Liver (tissue), 9 donors: ENCODE data around the gene GRIN3B. TPM values are rescaled to one million over a fixed set of nuclear protein-coding genes. Genes with fewer than 3 reads are reported as not detected.

Experiments
- DNase-seq: peaks from one replicate; pipeline ENCODE4 v3.0.0-alpha.2; 2017; ENCODE audit warnings: low spot score
- H3K27ac ChIP-seq, 2 donors: one replicate each; pipeline ENCODE4 v1.7.0; 2013; ENCODE audit warnings: inconsistent platforms in 2 of 2, low read length in 2 of 2, control low read depth in 1 of 2, low read depth in 1 of 2, mild to moderate bottlenecking in 1 of 2
- H3K27me3 ChIP-seq, 4 donors: one replicate each; pipeline versions ENCODE4 v1.6.1 to v1.7.0; 2013; ENCODE audit warnings: low read length in 3 of 4, inconsistent platforms in 1 of 4, mild to moderate bottlenecking in 1 of 4, moderate library complexity in 1 of 4; ENCODE audit not compliant: control insufficient read depth in 4 of 4, insufficient read depth in 4 of 4
- H3K36me3 ChIP-seq, 4 donors: one replicate each; pipeline versions ENCODE4 v1.6.1 to v1.7.0; 2013; ENCODE audit warnings: low read length in 3 of 4, mild to moderate bottlenecking in 3 of 4, low read depth in 1 of 4, moderate library complexity in 1 of 4; ENCODE audit not compliant: control insufficient read depth in 4 of 4, insufficient read depth in 3 of 4
- H3K4me1 ChIP-seq, 4 donors: one replicate each; pipeline versions ENCODE4 v1.6.1 to v1.7.0; 2013; ENCODE audit warnings: low read length in 3 of 4, mild to moderate bottlenecking in 3 of 4, moderate library complexity in 1 of 4; ENCODE audit not compliant: control insufficient read depth in 4 of 4, insufficient read depth in 4 of 4
- H3K4me3 ChIP-seq, 3 donors: one replicate each; pipeline versions ENCODE4 v1.6.1 to v1.7.0; 2013; ENCODE audit warnings: low read length in 3 of 3, control low read depth in 1 of 3, low read depth in 1 of 3, mild to moderate bottlenecking in 1 of 3
- H3K9ac ChIP-seq, 2 donors: one replicate each; pipeline ENCODE4 v1.7.0; 2013; ENCODE audit warnings: low read length in 2 of 2, mild to moderate bottlenecking in 2 of 2, moderate library complexity in 2 of 2, control low read depth in 1 of 2, low read depth in 1 of 2
- H3K9me3 ChIP-seq, 4 donors: one replicate each; pipeline versions ENCODE4 v1.6.1 to v1.7.0; 2013; ENCODE audit warnings: low read length in 3 of 4; ENCODE audit not compliant: control insufficient read depth in 4 of 4
- HNF4A ChIP-seq, 2 donors: conservative IDR thresholded peaks; 2 replicates each; pipeline ENCODE4 v1.6.1; 2016; ENCODE audit warnings: antibody characterized with exemption in 2 of 2, mild to moderate bottlenecking in 2 of 2
- HNF4G ChIP-seq: IDR thresholded peaks from 2 replicates; pipeline ENCODE4 v1.6.1; 2016; ENCODE audit warnings: antibody characterized with exemption
- JUND ChIP-seq, 2 donors: IDR thresholded peaks; 2 replicates each; pipeline ENCODE4 v1.6.1; 2016; ENCODE audit warnings: antibody characterized with exemption in 2 of 2
- TAF1 ChIP-seq: conservative IDR thresholded peaks from 2 replicates; pipeline ENCODE4 v1.6.1; 2016; ENCODE audit warnings: antibody characterized with exemption, mild to moderate bottlenecking
- YY1 ChIP-seq: IDR thresholded peaks from 2 replicates; pipeline ENCODE4 v1.6.1; 2016; ENCODE audit warnings: antibody characterized with exemption, mild to moderate bottlenecking
- WGBS: extraction: QIAGEN DNeasy Blood & Tissue Kit; methylation state at CpG from one replicate; pipeline ENCODE4 v1.1.7; 2013; 5-methylcytosine and 5-hydroxymethylcytosine counted together
- polyA plus RNA-seq, 2 donors: library from polyadenylated mRNA; stranded (reverse) in 1 of 2; unstranded in 1 of 2; fragments of 200-250 nt in 1 of 2; fragments of >200 nt in 1 of 2; fragmentation: Nextera tagmentation in 1 of 2; extraction: Ambion mirVana in 1 of 2; gene quantifications; one replicate each; pipeline versions ENCODE4 v1.2.1 to v1.2.3, GENCODE V29; 2013 to 2015
- total RNA-seq, 2 donors: library from RNA; depleted of rRNA; stranded (reverse); fragments of >200 nt; gene quantifications; one replicate each; pipeline ENCODE4 v1.2.3, GENCODE V29; 2014
- TF ChIP-seq, protein P1 (sequence below): IDR thresholded peaks from 2 replicates; pipeline ENCODE4 v1.6.1; 2016; ENCODE audit warnings: antibody characterized with exemption
- TF ChIP-seq, protein P2 (sequence below): fragments of 150-350 bp; IDR thresholded peaks from 2 replicates; pipeline ENCODE4 v1.5.1; 2017; ENCODE audit warnings: improper control_type of control experiment, low read depth, low read length; ENCODE audit not compliant: missing input control
- TF ChIP-seq, protein P3 (sequence below): IDR thresholded peaks from 2 replicates; pipeline ENCODE4 v1.6.1; 2016; ENCODE audit warnings: antibody characterized with exemption
- TF ChIP-seq, protein P4 (sequence below): IDR thresholded peaks from 2 replicates; pipeline ENCODE4 v1.6.1; 2016; ENCODE audit warnings: antibody characterized with exemption
- TF ChIP-seq, protein P5 (sequence below): IDR thresholded peaks from 2 replicates; pipeline ENCODE4 v1.6.1; 2016; ENCODE audit warnings: antibody characterized with exemption, mild to moderate bottlenecking
- donor health status: healthy.
- donor health status: healthy.
- donor health status: healthy.
- donor health status: healthy.
- donor health status: healthy.

Gene GRIN3B
- total and polyA plus RNA-seq, 4 donors = 0.05 TPM; not detected in 3

DNA sequence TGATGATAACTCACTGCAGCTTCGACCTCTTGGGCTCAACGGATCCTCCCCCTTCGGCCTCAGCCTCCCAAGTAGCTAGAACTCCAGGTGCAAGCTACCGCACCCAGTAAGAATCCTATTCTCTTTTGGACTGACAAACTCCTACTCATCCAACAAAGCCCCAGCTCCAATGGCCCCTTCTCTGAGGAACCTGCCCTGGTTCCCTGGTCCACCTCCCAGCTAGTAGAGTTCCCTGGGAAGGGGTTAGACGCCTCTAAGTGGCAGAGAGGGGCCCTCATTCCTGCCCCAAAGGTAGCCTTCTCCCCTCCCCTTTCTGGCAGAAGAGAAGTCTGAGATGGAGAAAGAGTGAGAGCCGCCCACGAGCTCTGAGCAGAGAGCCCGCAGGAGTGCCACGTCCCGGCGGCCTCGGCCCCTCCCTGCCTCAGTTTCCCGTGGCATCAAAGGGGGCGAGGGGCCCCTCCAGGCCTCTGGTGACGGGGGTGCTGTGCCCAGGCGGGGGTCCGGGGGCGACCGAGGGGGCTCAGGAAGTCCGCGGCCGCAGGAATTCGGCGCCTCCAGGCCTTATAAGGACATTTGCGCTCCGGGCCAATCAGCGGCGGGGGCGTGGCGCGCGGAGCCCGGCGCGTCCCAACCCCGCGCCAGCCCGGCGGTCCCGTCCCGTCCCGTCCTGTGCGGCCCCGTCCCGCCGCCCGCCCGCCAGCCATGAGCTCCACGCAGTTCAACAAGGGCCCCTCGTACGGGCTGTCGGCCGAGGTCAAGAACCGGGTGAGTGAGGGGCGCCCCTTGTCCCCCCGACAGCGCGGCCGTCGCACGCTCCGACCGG, 26.0 kb downstream of the GRIN3B start, which contains the start of gene CNN2:
TSS of gene CNN2 (plus strand) at position 649 of the 823 bp plus-strand sequence. CDS start at position 703, 54 bp downstream.
- TF ChIP-seq, protein P1, sequence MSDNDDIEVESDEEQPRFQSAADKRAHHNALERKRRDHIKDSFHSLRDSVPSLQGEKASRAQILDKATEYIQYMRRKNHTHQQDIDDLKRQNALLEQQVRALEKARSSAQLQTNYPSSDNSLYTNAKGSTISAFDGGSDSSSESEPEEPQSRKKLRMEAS = no peak
- no peak for TF ChIP-seq YY1
- TF ChIP-seq, protein P2, sequence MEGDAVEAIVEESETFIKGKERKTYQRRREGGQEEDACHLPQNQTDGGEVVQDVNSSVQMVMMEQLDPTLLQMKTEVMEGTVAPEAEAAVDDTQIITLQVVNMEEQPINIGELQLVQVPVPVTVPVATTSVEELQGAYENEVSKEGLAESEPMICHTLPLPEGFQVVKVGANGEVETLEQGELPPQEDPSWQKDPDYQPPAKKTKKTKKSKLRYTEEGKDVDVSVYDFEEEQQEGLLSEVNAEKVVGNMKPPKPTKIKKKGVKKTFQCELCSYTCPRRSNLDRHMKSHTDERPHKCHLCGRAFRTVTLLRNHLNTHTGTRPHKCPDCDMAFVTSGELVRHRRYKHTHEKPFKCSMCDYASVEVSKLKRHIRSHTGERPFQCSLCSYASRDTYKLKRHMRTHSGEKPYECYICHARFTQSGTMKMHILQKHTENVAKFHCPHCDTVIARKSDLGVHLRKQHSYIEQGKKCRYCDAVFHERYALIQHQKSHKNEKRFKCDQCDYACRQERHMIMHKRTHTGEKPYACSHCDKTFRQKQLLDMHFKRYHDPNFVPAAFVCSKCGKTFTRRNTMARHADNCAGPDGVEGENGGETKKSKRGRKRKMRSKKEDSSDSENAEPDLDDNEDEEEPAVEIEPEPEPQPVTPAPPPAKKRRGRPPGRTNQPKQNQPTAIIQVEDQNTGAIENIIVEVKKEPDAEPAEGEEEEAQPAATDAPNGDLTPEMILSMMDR = no peak
- no peak for TF ChIP-seq TAF1
- TF ChIP-seq HNF4A (conservative IDR thresholded peaks at IDR 0.05) = no peak
- TF ChIP-seq, protein P3, sequence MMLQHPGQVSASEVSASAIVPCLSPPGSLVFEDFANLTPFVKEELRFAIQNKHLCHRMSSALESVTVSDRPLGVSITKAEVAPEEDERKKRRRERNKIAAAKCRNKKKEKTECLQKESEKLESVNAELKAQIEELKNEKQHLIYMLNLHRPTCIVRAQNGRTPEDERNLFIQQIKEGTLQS = no peak
- TF ChIP-seq JUND (IDR thresholded peaks at IDR 0.05) = no peak
- TF ChIP-seq, protein P4, sequence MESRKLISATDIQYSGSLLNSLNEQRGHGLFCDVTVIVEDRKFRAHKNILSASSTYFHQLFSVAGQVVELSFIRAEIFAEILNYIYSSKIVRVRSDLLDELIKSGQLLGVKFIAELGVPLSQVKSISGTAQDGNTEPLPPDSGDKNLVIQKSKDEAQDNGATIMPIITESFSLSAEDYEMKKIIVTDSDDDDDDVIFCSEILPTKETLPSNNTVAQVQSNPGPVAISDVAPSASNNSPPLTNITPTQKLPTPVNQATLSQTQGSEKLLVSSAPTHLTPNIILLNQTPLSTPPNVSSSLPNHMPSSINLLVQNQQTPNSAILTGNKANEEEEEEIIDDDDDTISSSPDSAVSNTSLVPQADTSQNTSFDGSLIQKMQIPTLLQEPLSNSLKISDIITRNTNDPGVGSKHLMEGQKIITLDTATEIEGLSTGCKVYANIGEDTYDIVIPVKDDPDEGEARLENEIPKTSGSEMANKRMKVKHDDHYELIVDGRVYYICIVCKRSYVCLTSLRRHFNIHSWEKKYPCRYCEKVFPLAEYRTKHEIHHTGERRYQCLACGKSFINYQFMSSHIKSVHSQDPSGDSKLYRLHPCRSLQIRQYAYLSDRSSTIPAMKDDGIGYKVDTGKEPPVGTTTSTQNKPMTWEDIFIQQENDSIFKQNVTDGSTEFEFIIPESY = no peak
- TF ChIP-seq, protein P5, sequence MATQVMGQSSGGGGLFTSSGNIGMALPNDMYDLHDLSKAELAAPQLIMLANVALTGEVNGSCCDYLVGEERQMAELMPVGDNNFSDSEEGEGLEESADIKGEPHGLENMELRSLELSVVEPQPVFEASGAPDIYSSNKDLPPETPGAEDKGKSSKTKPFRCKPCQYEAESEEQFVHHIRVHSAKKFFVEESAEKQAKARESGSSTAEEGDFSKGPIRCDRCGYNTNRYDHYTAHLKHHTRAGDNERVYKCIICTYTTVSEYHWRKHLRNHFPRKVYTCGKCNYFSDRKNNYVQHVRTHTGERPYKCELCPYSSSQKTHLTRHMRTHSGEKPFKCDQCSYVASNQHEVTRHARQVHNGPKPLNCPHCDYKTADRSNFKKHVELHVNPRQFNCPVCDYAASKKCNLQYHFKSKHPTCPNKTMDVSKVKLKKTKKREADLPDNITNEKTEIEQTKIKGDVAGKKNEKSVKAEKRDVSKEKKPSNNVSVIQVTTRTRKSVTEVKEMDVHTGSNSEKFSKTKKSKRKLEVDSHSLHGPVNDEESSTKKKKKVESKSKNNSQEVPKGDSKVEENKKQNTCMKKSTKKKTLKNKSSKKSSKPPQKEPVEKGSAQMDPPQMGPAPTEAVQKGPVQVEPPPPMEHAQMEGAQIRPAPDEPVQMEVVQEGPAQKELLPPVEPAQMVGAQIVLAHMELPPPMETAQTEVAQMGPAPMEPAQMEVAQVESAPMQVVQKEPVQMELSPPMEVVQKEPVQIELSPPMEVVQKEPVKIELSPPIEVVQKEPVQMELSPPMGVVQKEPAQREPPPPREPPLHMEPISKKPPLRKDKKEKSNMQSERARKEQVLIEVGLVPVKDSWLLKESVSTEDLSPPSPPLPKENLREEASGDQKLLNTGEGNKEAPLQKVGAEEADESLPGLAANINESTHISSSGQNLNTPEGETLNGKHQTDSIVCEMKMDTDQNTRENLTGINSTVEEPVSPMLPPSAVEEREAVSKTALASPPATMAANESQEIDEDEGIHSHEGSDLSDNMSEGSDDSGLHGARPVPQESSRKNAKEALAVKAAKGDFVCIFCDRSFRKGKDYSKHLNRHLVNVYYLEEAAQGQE = no peak
- no peak for TF ChIP-seq HNF4G
- Histone ChIP-seq H3K9ac (peak within 1 kb of the TSS; percentile 30 to 69), H3K4me1 (peaks cover 4 to 16% (median 5%) of the 10 kb centered on the region in 4 donors), H3K4me3 (peak within 1 kb of the TSS; percentile 53 to 76 (median 66)), H3K36me3 (no peaks in the 10 kb centered on the region), H3K27me3 (no peaks in the 10 kb centered on the region), H3K27ac (peak within 1 kb of the TSS; percentile 76 to 77), H3K9me3 (no peaks in the 10 kb centered on the region)
- DNase-seq = peak; percentile 75
- WGBS = 5% methylated on average over 63 of the region's 63 CpGs
